GM19467 (cell line): Measurements from ENCODE around the gene SRPRA.

Source experiments
- ATAC-seq: cut with Tn5 transposase; IDR thresholded peaks from one replicate; pipeline ENCODE4 v1.9.1; 2021; ENCODE audit warnings: mild to moderate bottlenecking, moderate library complexity; ENCODE audit not compliant: unreplicated experiment

The SRPRA gene

DNA sequence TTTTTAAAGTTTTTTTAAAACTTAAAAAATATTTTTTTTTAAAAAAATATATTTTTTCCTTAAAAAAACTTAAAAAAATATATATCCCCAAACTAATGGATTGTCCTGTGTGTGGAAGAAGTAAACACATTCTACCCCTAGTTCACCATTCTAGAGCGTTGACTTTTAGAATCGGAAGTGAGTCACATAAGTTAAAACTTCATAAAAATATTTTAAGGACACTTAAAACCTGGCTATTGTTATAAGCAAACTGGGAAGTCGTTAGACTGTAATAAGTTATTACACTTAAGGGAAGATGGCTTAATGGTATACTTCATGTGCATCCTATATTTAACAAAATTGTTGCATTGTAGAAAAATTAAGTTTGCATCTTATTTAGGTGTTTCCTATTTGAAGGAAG is 36.0 kb downstream of the SRPRA start:
- no peak for ATAC-seq

DNA sequence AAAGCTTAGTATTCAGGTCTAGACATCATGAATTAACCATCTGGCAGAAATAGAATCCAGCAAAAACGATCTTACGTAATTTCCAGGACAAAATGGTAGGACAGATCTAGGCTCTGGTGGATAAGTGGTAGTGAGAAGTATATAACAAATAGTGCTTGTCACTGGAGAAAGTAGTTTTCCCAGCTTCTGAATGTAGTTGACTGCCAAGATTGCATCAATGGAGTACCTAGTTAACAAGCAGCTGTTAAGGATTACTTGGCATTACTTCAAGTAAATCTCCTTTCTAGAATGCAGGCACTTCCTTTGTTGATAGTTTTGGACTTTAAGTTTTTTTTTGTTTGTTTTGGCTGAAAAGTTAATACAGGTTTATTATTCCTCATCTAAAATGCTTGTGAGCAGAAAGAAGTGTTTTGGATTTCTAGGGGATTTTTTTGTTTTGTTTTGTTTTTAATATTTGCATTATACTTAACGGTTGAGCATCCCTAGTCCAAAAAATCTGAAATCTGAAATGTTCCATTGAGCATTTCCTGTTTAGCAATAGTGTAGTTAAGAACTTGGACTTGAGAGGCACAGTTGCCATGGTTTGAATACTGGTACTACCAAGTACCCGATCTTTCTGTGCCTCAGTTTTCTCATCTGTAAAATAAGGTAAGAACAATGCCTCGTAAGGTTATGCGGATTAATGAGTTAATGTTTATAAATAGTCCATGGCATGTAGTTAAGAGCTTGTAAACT is 36.8 kb downstream of the SRPRA start:
- ATAC-seq, result no peak

DNA sequence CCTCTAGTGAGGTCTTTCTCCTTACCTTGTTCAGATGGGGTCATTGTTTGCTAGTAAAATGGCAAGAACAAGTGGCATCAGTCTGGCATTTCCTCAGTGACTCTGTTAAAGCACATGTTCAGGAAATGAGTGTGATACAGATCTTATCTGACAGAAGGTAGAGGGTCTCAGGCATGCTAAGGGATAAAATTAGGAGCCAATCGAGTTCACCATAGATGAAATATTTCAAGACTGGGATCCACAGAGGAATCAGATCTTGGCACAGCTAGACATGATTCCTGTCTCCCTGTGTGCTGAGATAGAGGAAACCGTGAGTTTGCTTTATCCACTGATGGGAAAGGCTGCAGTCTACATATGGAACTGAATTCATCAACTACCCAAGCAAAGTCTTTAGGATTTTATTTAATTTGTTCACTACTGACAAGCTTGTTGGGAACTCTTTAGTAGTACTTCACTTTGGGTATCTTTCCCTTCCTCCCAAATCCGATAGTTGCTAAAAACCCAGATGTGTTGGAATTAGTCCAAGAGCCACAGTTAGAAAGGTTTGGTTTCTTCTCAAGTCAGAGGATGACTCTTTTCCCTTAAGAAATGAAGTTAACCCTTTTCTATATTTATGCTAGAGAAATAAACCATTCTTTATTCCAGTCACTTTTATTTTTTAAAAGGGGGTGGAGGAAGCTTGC is 38.7 kb downstream of the SRPRA start:
- no peak for ATAC-seq

DNA sequence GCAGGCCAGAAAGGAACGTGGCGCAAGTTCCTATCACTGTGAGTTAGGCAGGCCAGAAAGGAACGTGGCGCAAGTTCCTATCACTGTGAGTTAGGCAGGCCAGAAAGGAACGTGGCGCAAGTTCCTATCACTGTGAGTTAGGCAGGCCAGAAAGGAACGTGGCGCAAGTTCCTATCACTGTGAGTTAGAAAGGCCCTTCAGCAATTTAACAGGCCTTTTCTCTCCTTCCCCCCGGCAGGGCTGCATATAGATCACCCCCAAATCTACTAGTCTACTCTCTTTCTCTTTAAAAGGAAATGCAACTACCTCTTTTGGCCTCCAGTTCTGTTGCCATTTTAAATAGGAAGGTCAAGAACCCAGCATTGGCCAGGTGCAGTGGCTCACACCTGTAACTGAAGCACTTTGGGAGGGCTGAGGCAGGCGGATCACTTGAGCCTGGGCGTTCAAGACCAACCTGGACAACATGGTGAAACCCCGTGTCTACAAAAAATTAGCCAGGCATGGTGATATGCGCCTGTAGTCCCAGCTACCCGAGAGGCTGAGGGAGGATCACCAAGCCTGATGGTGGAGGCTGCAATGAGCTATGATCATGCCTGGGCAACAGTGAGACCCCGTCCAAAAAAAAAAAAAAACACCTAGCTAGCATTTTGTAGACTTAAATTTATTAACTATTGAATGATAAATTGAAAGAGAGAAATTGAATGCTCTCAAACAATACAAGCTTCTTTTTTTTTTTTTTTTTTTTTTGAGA is 42.2 kb downstream of the SRPRA start:
- ATAC-seq, result no peak

DNA sequence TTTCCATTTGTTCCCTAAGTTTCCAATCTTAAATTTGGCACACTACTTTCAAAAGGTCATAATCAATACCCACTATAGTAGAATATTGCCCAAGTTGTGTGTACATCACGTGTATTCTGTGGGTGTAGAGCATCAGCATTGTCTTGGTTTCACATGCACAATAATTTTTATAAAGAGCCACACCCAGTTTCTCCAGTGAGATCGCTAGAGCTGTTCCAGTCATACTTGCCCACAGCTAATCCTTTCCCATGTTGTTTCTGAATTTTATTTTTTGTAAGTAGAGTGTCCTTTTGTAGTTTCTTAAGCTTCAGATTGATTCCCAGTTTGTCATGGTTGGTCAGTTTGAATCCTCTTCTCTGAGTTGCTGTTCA is 43.4 kb downstream of the SRPRA start:
- ATAC-seq, result no peak

DNA sequence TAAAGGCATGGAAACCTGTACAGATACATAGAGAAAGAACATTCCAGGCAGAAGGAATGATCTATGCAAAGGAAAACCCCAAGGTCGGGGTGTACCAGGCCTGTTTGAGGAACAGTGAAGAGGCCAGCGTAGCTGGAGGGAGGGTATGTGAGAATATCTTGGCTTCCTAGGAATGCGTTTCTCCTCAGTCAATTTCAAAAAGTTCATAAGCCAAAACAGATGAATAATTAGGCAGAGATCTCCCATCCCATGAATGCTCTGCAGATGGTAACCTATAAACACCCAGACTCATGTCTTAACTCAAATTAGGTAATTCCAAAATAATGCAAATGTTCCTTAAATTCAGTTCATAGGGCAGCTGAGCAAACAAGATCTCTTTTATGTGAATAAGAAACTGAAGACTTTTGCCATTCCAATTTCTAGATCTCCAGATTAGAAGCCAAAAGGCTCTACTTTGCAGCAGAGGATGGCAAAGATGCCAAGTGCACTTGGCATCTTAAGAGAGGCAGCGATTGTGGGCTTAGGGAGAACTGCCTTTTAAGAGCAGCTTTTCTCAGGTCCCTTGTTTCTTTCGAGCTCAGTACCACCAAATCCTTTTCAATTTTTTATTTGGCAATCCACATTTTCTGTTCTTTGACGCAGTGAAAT is 43.9 kb downstream of the SRPRA start:
- ATAC-seq, result no peak

DNA sequence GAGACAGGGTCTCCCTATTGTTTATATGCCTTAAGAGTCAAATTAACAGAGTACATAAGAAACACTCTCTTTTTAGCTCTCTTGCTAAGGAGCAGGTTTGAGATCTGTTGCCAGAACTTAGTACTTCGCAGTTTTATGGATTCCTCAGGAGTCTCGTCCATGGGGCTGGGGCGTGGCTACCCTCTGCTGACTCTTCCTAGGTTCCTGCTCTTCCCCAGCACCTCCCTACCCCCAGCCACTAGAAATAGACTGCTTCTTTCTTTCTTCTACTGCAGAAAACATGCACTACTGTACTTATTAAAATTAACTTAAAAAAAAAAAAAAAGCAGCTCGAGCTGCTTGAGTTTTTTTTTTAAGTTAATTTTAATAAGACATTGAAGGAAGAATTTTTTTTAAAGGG is 49.1 kb downstream of the SRPRA start:
- no peak for ATAC-seq

DNA sequence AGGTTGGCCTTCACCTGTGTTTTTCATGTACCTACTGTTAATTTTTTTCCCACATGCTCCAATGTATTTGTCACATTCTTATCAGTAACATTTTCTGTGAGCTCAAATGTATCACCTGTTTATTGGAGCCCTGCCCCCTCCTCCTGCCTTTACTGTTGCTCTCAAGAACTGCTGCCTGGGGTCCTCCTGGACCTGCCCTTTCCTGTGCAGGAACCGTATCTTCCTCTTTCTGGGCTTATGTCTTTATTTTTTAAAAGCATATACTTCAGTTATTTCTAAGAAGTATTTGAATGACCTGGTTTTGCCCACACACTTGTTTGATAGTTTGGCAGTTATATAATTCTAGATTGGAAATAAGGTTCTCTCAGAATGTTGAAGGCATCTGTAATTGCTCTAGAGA is 51.2 kb downstream of the SRPRA start:
- no peak for ATAC-seq

DNA sequence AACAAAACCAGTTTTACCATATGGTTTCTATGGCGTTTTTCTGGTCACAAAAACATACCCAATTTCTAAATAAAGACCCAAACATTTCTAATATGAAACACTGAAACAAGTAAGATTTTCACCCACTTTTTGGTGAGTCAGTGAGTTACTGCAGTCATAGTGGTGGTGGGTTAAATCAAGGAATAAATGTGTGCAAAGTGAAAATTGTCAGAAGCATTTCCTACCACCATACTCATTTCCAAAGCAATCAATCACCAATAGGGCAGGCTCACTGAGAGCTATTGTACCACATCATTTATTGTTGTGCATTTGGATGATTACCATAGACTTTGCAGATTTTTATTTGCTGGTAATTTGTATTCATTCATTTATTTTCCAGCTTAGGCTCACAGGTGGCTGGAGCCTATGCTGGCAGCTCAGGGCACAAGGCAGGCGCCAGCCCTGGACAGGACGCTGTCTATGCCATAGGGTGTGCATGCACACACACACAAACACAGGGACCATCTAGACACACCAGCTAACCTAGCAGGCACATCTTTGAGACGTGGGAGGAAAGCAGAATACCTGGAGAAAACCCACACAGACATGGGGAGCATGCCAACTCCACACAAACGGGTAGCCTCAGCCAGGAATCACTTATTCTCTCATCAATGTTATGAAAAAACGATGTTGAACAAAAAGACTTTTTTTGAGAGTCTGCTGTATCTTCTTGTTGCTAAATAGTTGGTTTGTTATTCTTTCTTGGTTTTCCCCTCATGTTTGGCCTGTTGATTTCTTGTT is 52.0 kb downstream of the SRPRA start:
- no peak for ATAC-seq

DNA sequence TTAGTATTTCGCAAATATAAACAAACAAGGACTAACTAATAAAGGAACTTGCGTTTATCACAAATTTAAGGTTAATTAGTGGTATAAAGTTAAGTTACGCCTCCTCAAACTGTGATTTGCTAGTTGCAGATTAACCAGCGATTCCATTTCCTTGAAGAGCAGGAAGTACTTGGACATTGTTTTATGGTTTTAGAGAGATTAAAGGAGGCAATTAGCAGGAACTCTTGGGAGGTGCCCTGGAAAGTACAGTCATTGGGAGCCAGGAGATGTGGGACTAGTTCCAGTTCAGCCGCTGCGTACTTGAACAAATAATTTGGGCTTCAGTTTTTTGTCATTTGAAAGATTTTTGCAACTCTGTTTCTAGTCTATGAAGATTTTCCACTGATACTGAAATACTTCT is 53.9 kb downstream of the SRPRA start:
- no peak for ATAC-seq

DNA sequence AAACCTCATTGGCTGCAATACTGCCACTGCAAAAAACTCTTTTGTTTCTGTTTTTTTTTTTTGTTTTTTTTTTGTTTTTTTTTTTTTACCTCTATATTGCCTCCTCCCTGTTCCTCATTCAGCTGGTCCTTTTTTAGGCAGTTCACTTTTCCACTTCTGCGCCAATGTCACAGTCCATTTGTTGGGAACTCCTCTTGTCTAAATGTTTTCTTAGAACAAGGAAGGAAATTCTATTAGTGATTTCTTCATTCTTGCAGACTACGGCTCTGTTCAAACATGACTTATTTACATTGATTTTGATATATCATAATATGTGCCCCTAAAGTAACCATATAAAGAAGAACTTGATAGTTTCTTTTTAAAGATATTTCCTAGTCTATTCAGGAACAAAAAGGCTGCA is 54.3 kb downstream of the SRPRA start:
- ATAC-seq, result no peak
